ENCODE measurements around the gene MTR.

- TF ChIP-seq CTCF (IDR thresholded peaks at IDR 0.05) (no peak), POLR2A (IDR thresholded peaks at IDR 0.05) (no peak)
Observed at GRCh38 chr1:236821091-236821627, 26.1 kb downstream of the MTR start.
